H9 (cell line): ENCODE measurements around the gene ITM2B. TPM values are rescaled to one million over a fixed set of nuclear protein-coding genes. Genes with fewer than 3 reads are reported as not detected.

Experiments
- DNase-seq: peaks from one replicate; pipeline ENCODE4 v3.0.0-alpha.2; 2017
- H2AFZ ChIP-seq: one replicate; pipeline ENCODE4 v1.6.1; 2013; ENCODE audit warnings: mild to moderate bottlenecking, low read length, control low read depth, moderate library complexity
- H2AK5ac ChIP-seq: 2 replicates; pipeline ENCODE4 v1.6.1; 2013; ENCODE audit warnings: low read length, control low read depth, mixed read lengths; ENCODE audit not compliant: insufficient read length
- H2BK120ac ChIP-seq: one replicate; pipeline ENCODE4 v1.6.1; 2013; ENCODE audit warnings: low read depth, mild to moderate bottlenecking, low read length, control low read depth, inconsistent platforms; ENCODE audit not compliant: poor library complexity, severe bottlenecking
- H2BK12ac ChIP-seq: 2 replicates; pipeline ENCODE4 v1.6.1; 2013; ENCODE audit warnings: low read length, control low read depth, mixed read lengths, low read depth; ENCODE audit not compliant: insufficient read length
- H2BK15ac ChIP-seq: 2 replicates; pipeline ENCODE4 v1.6.1; 2013; ENCODE audit warnings: low read depth, low read length, control low read depth
- H2BK20ac ChIP-seq: one replicate; pipeline ENCODE4 v1.6.1; 2013; ENCODE audit warnings: low read depth, mild to moderate bottlenecking, low read length, control low read depth, inconsistent platforms; ENCODE audit not compliant: poor library complexity, severe bottlenecking
- H2BK5ac ChIP-seq: 2 replicates; pipeline ENCODE4 v1.6.1; 2013; ENCODE audit warnings: low read length, control low read depth, mixed read lengths; ENCODE audit not compliant: insufficient read length
- H3K14ac ChIP-seq: 2 replicates; pipeline ENCODE4 v1.6.1; 2013; ENCODE audit warnings: low read length, control low read depth; ENCODE audit not compliant: insufficient read depth
- H3K18ac ChIP-seq: 2 replicates; pipeline ENCODE4 v1.6.1; 2013; ENCODE audit warnings: low read depth, mild to moderate bottlenecking, mixed read lengths, low read length, control low read depth; ENCODE audit not compliant: insufficient read length
- H3K23ac ChIP-seq: 2 replicates; pipeline ENCODE4 v1.6.1; 2013; ENCODE audit warnings: low read length, control low read depth, mixed read lengths, low read depth; ENCODE audit not compliant: insufficient read length
- H3K23me2 ChIP-seq: 2 replicates; pipeline ENCODE4 v1.6.1; 2013; ENCODE audit warnings: low read depth, mild to moderate bottlenecking, mixed read lengths, low read length, control low read depth; ENCODE audit not compliant: insufficient read length, poor library complexity, severe bottlenecking
- H3K27ac ChIP-seq: 2 replicates; pipeline ENCODE4 v1.5.1; 2013; ENCODE audit warnings: low read length, control low read depth, mixed read lengths, low read depth; ENCODE audit not compliant: insufficient read length
- H3K27me3 ChIP-seq: 2 replicates; pipeline ENCODE4 v1.6.1; 2013; ENCODE audit warnings: low read length, control low read depth, inconsistent platforms; ENCODE audit not compliant: insufficient read depth
- H3K4ac ChIP-seq: 2 replicates; pipeline ENCODE4 v1.6.1; 2013; ENCODE audit warnings: low read depth, mild to moderate bottlenecking, control low read depth, inconsistent platforms, low read length, moderate library complexity
- H3K4me1 ChIP-seq: 2 replicates; pipeline ENCODE4 v1.6.1; 2013; ENCODE audit warnings: low read length, control low read depth, inconsistent platforms; ENCODE audit not compliant: insufficient read depth
- H3K4me2 ChIP-seq: 2 replicates; pipeline ENCODE4 v1.6.1; 2013; ENCODE audit warnings: low read length, control low read depth, mixed read lengths; ENCODE audit not compliant: insufficient read length, insufficient read depth
- H3K56ac ChIP-seq: 2 replicates; pipeline ENCODE4 v1.6.1; 2013; ENCODE audit warnings: low read depth, mild to moderate bottlenecking, mixed read lengths, low read length, control low read depth; ENCODE audit not compliant: insufficient read length
- H3K79me1 ChIP-seq: 2 replicates; pipeline ENCODE4 v1.6.1; 2013; ENCODE audit warnings: low read depth, mild to moderate bottlenecking, moderate library complexity, low read length, control low read depth, inconsistent platforms; ENCODE audit not compliant: insufficient read depth, poor library complexity, severe bottlenecking
- H3K79me2 ChIP-seq: 2 replicates; pipeline ENCODE4 v1.6.1; 2013; ENCODE audit warnings: low read length, control low read depth, inconsistent platforms; ENCODE audit not compliant: insufficient read depth
- H3K9ac ChIP-seq: 2 replicates; pipeline ENCODE4 v1.6.1; 2013; ENCODE audit warnings: low read length, control low read depth, mixed read lengths; ENCODE audit not compliant: insufficient read length; ENCODE audit errors: extremely low read depth
- H3K9me3 ChIP-seq: one replicate; pipeline ENCODE4 v1.6.1; 2013; ENCODE audit warnings: low read depth, low read length, inconsistent platforms; ENCODE audit not compliant: control insufficient read depth
- H3T11ph ChIP-seq: one replicate; pipeline ENCODE4 v1.6.1; 2013; ENCODE audit warnings: mild to moderate bottlenecking, low read length, control low read depth, inconsistent platforms
- H4K20me1 ChIP-seq: one replicate; pipeline ENCODE4 v1.6.1; 2013; ENCODE audit not compliant: control insufficient read depth, insufficient read length, insufficient read depth
- H4K5ac ChIP-seq: 2 replicates; pipeline ENCODE4 v1.6.1; 2013; ENCODE audit warnings: low read depth, mild to moderate bottlenecking, mixed read lengths, low read length, control low read depth; ENCODE audit not compliant: insufficient read length
- H4K8ac ChIP-seq: replicated peaks from 2 replicates; pipeline ENCODE4 v1.6.1; 2013; ENCODE audit warnings: low read length, control low read depth, mixed read lengths, low read depth; ENCODE audit not compliant: insufficient read length
- H4K91ac ChIP-seq: 2 replicates; pipeline ENCODE4 v1.6.1; 2013; ENCODE audit warnings: low read depth, mild to moderate bottlenecking, moderate library complexity, mixed read lengths, low read length, control low read depth; ENCODE audit not compliant: insufficient read length
- H3K27ac Mint-ChIP-seq, 3 experiments: 2 replicates in 2 of 3; 3 replicates in 1 of 3; pipeline ENCODE4 v1.8.0; 2020 to 2021; ENCODE audit warnings: mixed read lengths in 3 of 3, mild to moderate bottlenecking in 1 of 3, moderate library complexity in 1 of 3
- H3K27me3 Mint-ChIP-seq: 2 replicates; pipeline ENCODE4 v1.8.0; 2021; ENCODE audit warnings: low read depth, mild to moderate bottlenecking, moderate library complexity, mixed read lengths
- H3K36me3 Mint-ChIP-seq, 3 experiments: 2 replicates in 2 of 3; 3 replicates in 1 of 3; pipeline ENCODE4 v1.8.0; 2020 to 2021; ENCODE audit warnings: low read depth in 3 of 3, mixed read lengths in 3 of 3; ENCODE audit not compliant: insufficient read depth in 1 of 3
- H3K4me1 Mint-ChIP-seq, 2 experiments: 2 replicates each; pipeline ENCODE4 v1.8.0; 2020; ENCODE audit warnings: mixed read lengths in 2 of 2
- H3K4me3 Mint-ChIP-seq, 2 experiments: 2 replicates in 1 of 2; 3 replicates in 1 of 2; pipeline ENCODE4 v1.8.0; 2020 to 2021; ENCODE audit warnings: mild to moderate bottlenecking in 2 of 2, mixed read lengths in 2 of 2, moderate library complexity in 1 of 2
- H3K9me3 Mint-ChIP-seq, 2 experiments: 2 replicates in 1 of 2; 3 replicates in 1 of 2; pipeline ENCODE4 v1.8.0; 2020; ENCODE audit warnings: mild to moderate bottlenecking in 2 of 2, mixed read lengths in 2 of 2, moderate library complexity in 1 of 2
- WGBS: extraction: QIAGEN DNeasy Blood & Tissue Kit; methylation state at CpG from one replicate; pipeline ENCODE4 v1.1.7; 2013; ENCODE audit warnings: missing lambda C conversion rate, low lambda C conversion rate, mixed read lengths; ENCODE audit not compliant: insufficient read length; ENCODE audit errors: extremely low coverage; 5-methylcytosine and 5-hydroxymethylcytosine counted together
- total RNA-seq: library from RNA; stranded (reverse); gene quantifications from 2 replicates; pipeline ENCODE4 v1.2.1, GENCODE V29; 2021
- TF ChIP-seq, protein P1 (sequence below): fragments of 200-600 bp; sonication (generic); conservative IDR thresholded peaks from 3 replicates; pipeline ENCODE4 v1.8.0; 2021; ENCODE audit warnings: antibody characterized with exemption, mild to moderate bottlenecking

Gene ITM2B
- total RNA-seq, 1 experiment from 2014 or later = 175 TPM

GRCh38 chr13:48253849-48254248, 20.8 kb downstream of the ITM2B start:
- Histone ChIP-seq H3K23ac (no peak overlapping the region), H3K56ac (no peak overlapping the region), H3K79me1 (peaks cover 3% of the 10 kb centered on the region), H2BK5ac (no peak overlapping the region), H3K18ac (no peak overlapping the region), H2BK15ac (no peak overlapping the region), H2AFZ (no peak overlapping the region), H3K9me3 (no peaks in the 10 kb centered on the region), H4K91ac (no peak overlapping the region), H3K9ac (no peak overlapping the region), H2BK20ac (no peak overlapping the region), H3K79me2 (no peaks in the 10 kb centered on the region; the same call in 1 of the 2 replicates), H3K27ac (no peak overlapping the region), H4K8ac (no peak overlapping the region), H2BK12ac (no peak overlapping the region), H3K27me3 (no peaks in the 10 kb centered on the region), H2AK5ac (no peak overlapping the region), H4K20me1 (no peaks in the 10 kb centered on the region), H2BK120ac (no peak overlapping the region), H4K5ac (no peak overlapping the region), H3K14ac (no peak overlapping the region), H3K4me1 (no peaks in the 10 kb centered on the region), H3T11ph (no peak overlapping the region), H3K4me2 (no peak overlapping the region), H3K4ac (no peak overlapping the region), H3K23me2 (no peaks in the 10 kb centered on the region)
- DNase-seq = no peak
- Mint-ChIP-seq H3K27ac (no peak overlapping the region), H3K9me3 (no peaks in the 10 kb centered on the region), H3K27me3 (no peaks in the 10 kb centered on the region), H3K4me1 (0 out of 4 replicates have a peak, but pooled peaks cover 0 to 3% of the 10 kb centered on the region in 2 experiments), H3K36me3 (peaks cover 8 to 47% (median 38%) of the 10 kb centered on the region in 3 experiments; a peak in 6 of 7 replicates), H3K4me3 (no peak overlapping the region)
- no CpG with 5 or more reads among the region's 2 CpGs for WGBS
- TF ChIP-seq, protein P1, sequence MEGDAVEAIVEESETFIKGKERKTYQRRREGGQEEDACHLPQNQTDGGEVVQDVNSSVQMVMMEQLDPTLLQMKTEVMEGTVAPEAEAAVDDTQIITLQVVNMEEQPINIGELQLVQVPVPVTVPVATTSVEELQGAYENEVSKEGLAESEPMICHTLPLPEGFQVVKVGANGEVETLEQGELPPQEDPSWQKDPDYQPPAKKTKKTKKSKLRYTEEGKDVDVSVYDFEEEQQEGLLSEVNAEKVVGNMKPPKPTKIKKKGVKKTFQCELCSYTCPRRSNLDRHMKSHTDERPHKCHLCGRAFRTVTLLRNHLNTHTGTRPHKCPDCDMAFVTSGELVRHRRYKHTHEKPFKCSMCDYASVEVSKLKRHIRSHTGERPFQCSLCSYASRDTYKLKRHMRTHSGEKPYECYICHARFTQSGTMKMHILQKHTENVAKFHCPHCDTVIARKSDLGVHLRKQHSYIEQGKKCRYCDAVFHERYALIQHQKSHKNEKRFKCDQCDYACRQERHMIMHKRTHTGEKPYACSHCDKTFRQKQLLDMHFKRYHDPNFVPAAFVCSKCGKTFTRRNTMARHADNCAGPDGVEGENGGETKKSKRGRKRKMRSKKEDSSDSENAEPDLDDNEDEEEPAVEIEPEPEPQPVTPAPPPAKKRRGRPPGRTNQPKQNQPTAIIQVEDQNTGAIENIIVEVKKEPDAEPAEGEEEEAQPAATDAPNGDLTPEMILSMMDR = no peak
